ENCODE results near the gene USP54.

The USP54 gene

DNA sequence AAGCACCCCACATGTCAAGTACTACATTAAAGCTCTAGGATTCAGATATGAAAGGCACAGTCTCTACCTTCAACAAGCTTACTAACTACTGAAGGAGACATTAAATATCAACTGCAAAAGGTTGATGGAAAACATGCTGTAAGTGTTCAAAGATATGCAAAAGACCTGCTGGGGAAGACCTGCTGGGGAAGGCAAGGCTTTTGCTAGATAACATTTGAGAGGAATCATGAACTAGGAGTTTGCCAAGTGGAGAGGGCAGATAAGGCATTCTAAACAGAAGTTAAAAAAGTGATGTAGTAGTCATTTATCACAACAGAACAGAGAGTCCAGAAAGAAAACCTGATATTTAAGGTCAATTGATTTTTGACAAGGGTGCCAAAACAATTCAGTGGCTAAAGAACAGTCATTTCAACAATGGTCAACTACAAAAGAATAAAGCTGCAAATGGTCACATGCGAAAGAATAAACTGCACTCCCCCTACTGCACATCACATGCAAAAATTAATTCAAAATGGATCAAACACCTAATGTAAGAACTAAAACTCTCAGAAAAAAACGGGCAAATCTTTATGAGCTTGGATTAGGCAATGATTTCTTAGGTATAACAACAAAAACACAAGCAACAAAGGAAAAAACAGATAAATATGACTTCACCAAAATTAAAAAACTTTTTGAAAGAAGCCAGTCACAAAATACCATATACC is 134.8 kb downstream of the USP54 start:
- Histone ChIP-seq H3K36me3 (ENCODE audit: control insufficient read depth, insufficient read depth, low read length) (no peaks in the 10 kb centered on the region; the same call in none of the 2 replicates), H3K4me3 (replicated peaks; ENCODE audit: low read depth, low read length) (no peak overlapping the region), H3K27me3 (replicated peaks; ENCODE audit: control insufficient read depth, insufficient read depth, low read length) (no peaks in the 10 kb centered on the region)
- no peak for DNase-seq (ENCODE audit: extremely low read depth, insufficient read length)
- TF ChIP-seq, protein P1, sequence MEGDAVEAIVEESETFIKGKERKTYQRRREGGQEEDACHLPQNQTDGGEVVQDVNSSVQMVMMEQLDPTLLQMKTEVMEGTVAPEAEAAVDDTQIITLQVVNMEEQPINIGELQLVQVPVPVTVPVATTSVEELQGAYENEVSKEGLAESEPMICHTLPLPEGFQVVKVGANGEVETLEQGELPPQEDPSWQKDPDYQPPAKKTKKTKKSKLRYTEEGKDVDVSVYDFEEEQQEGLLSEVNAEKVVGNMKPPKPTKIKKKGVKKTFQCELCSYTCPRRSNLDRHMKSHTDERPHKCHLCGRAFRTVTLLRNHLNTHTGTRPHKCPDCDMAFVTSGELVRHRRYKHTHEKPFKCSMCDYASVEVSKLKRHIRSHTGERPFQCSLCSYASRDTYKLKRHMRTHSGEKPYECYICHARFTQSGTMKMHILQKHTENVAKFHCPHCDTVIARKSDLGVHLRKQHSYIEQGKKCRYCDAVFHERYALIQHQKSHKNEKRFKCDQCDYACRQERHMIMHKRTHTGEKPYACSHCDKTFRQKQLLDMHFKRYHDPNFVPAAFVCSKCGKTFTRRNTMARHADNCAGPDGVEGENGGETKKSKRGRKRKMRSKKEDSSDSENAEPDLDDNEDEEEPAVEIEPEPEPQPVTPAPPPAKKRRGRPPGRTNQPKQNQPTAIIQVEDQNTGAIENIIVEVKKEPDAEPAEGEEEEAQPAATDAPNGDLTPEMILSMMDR (IDR thresholded peaks at IDR 0.05; ENCODE audit: insufficient read depth, low read length, poor library complexity, severe bottlenecking) = no peak

- H3K36me3 ChIP-seq (ENCODE audit: control insufficient read depth, insufficient read depth, low read length) = peaks cover 1% of the 10 kb centered on the region; the same call in 1 of the 2 replicates
- DNase-seq (ENCODE audit: extremely low read depth, insufficient read length) = no peak
- TF ChIP-seq, protein P1 (IDR thresholded peaks at IDR 0.05; ENCODE audit: insufficient read depth, low read length, poor library complexity, severe bottlenecking) = no peak
- H3K27me3 ChIP-seq (replicated peaks; ENCODE audit: control insufficient read depth, insufficient read depth, low read length) = no peaks in the 10 kb centered on the region
- no peak overlapping the region for H3K4me3 ChIP-seq (replicated peaks; ENCODE audit: low read depth, low read length)
Measured at GRCh38 chr10:73449113-73449512, 142.0 kb downstream of the USP54 start.

GRCh38 chr10:73448384-73448783 is 142.8 kb downstream of the USP54 start:
- TF ChIP-seq, protein P1 (IDR thresholded peaks at IDR 0.05; ENCODE audit: insufficient read depth, low read length, poor library complexity, severe bottlenecking) = no peak
- H3K4me3 ChIP-seq (replicated peaks; ENCODE audit: low read depth, low read length) = no peak overlapping the region
- H3K36me3 ChIP-seq (ENCODE audit: control insufficient read depth, insufficient read depth, low read length) = peaks cover 1% of the 10 kb centered on the region; the same call in 1 of the 2 replicates
- H3K27me3 ChIP-seq (replicated peaks; ENCODE audit: control insufficient read depth, insufficient read depth, low read length) = no peaks in the 10 kb centered on the region
- no peak for DNase-seq (ENCODE audit: extremely low read depth, insufficient read length)

All from GM06990 (cell line).